SU-DHL-6 (cell line): ENCODE results near the gene RUBCN.

ENCODE experiments used
- H2AFZ ChIP-seq: fragments of 200-600 bp; sonication (generic); 2 replicates; pipeline ENCODE4 v1.6.1; 2014; ENCODE audit warnings: low read depth, mild to moderate bottlenecking, moderate library complexity, mixed read lengths, antibody characterized with exemption, low read length; ENCODE audit not compliant: severe bottlenecking
- H3F3A ChIP-seq: fragments of 200-600 bp; shearing (Covaris generic); 2 replicates; pipeline ENCODE4 v1.6.0; 2016; ENCODE audit warnings: antibody characterized with exemption, mild to moderate bottlenecking; ENCODE audit not compliant: insufficient read depth
- H3K27ac ChIP-seq: fragments of 200-600 bp; sonication (generic); 2 replicates; pipeline ENCODE4 v1.5.1; 2016; ENCODE audit warnings: low read depth, mild to moderate bottlenecking, low read length, moderate library complexity, mixed read lengths
- H3K27me3 ChIP-seq: fragments of 200-600 bp; sonication (generic), shearing (Covaris generic); 2 replicates; pipeline ENCODE4 v1.6.0; 2014; ENCODE audit warnings: mild to moderate bottlenecking, low read length
- H3K36me3 ChIP-seq: fragments of 200-600 bp; sonication (generic); 2 replicates; pipeline ENCODE4 v1.6.1; 2014; ENCODE audit warnings: mild to moderate bottlenecking, low read length, mixed read lengths
- H3K4me2 ChIP-seq: fragments of 300-600, 200-600 bp; shearing (Covaris generic), sonication (generic); 2 replicates; pipeline ENCODE4 v1.6.0; 2014; ENCODE audit warnings: low read length, low read depth, mild to moderate bottlenecking; ENCODE audit not compliant: poor library complexity, severe bottlenecking
- H3K4me3 ChIP-seq: fragments of 200-600 bp; sonication (generic); 2 replicates; pipeline ENCODE4 v1.5.1; 2014; ENCODE audit warnings: antibody characterized with exemption, low read length, mild to moderate bottlenecking, mixed read lengths; ENCODE audit not compliant: insufficient read depth, poor library complexity, severe bottlenecking
- H3K79me2 ChIP-seq: fragments of 200-600 bp; sonication (generic); 2 replicates; pipeline ENCODE4 v1.6.1; 2014; ENCODE audit warnings: mild to moderate bottlenecking, low read length, moderate library complexity; ENCODE audit not compliant: insufficient read depth
- H3K9ac ChIP-seq: fragments of 200-600 bp; sonication (generic); 2 replicates; pipeline ENCODE4 v1.7.0; 2014; ENCODE audit warnings: mild to moderate bottlenecking, low read length
- H3K9me2 ChIP-seq: fragments of 200-600 bp; sonication (generic); replicated peaks from 2 replicates; pipeline ENCODE4 v1.6.1; 2014; ENCODE audit warnings: low read length; ENCODE audit not compliant: insufficient read depth
- H3K9me3 ChIP-seq: fragments of 200-600 bp; sonication (generic); 2 replicates; pipeline ENCODE4 v1.6.1; 2014; ENCODE audit warnings: low read length, mixed read lengths; ENCODE audit not compliant: insufficient read depth
- H4K20me1 ChIP-seq: fragments of 200-600 bp; sonication (generic); 2 replicates; pipeline ENCODE4 v1.6.1; 2014; ENCODE audit warnings: low read depth, mild to moderate bottlenecking, antibody characterized with exemption, low read length, moderate library complexity, mixed read lengths
- CTCF ChIP-seq: fragments of 200-600 bp; sonication (generic); IDR thresholded peaks from one replicate; pipeline ENCODE4 v1.5.1; 2017; ENCODE audit warnings: antibody characterized with exemption, mild to moderate bottlenecking, low read length, moderate library complexity; ENCODE audit not compliant: insufficient read depth, poor library complexity, severe bottlenecking
- EZH2phosphoT487 ChIP-seq: fragments of 200-600 bp; sonication (generic), shearing (Covaris generic); conservative IDR thresholded peaks from 2 replicates; pipeline ENCODE4 v1.6.1; 2018; ENCODE audit warnings: mild to moderate bottlenecking, antibody characterized with exemption, low read length, moderate library complexity, mixed read lengths

The RUBCN gene

GRCh38 chr3:197701841-197702240 is 34.9 kb downstream of the RUBCN start:
- H3K36me3 ChIP-seq: 0 out of 2 replicates have a peak, but pooled peaks cover 14% of the 10 kb centered on the region
- no peaks in the 10 kb centered on the region for H3F3A ChIP-seq

GRCh38 chr3:197700095-197700494 is 36.6 kb downstream of the RUBCN start:
- H3K4me2 ChIP-seq: no peak overlapping the region

More at GRCh38 chr3:197701841-197702240, 34.9 kb downstream of the RUBCN start:
- Histone ChIP-seq H3K4me3 (no peak overlapping the region), H3K9me3 (no peaks in the 10 kb centered on the region), H3K9me2 (no peaks in the 10 kb centered on the region), H3K27ac (no peak overlapping the region), H3K79me2 (peaks cover 4% of the 10 kb centered on the region; the same call in 1 of the 2 replicates), H3K9ac (no peak overlapping the region), H3K27me3 (no peaks in the 10 kb centered on the region), H3K4me2 (no peak overlapping the region), H2AFZ (no peak overlapping the region), H4K20me1 (no peaks in the 10 kb centered on the region)
- no peak for TF ChIP-seq EZH2phosphoT487
- no peak for TF ChIP-seq CTCF

GRCh38 chr3:197697355-197697754 is 39.3 kb downstream of the RUBCN start:
- H3K9me3 ChIP-seq: no peaks in the 10 kb centered on the region
- TF ChIP-seq CTCF (no peak), EZH2phosphoT487 (no peak)
- no peaks in the 10 kb centered on the region for H3K79me2 ChIP-seq
- H3K4me3 ChIP-seq: no peak overlapping the region
- no peaks in the 10 kb centered on the region for H3K9me2 ChIP-seq
- H3K36me3 ChIP-seq: peaks cover 17% of the 10 kb centered on the region; the same call in 1 of the 2 replicates
- no peak overlapping the region for H3K4me2 ChIP-seq
- H3K9ac ChIP-seq: no peak overlapping the region
- H4K20me1 ChIP-seq: no peaks in the 10 kb centered on the region
- H2AFZ ChIP-seq: no peak overlapping the region
- no peaks in the 10 kb centered on the region for H3K27me3 ChIP-seq
- H3F3A ChIP-seq: no peaks in the 10 kb centered on the region
- no peak overlapping the region for H3K27ac ChIP-seq

More at GRCh38 chr3:197700095-197700494, 36.6 kb downstream of the RUBCN start:
- H3K9me2 ChIP-seq: no peaks in the 10 kb centered on the region
- H3F3A ChIP-seq: no peaks in the 10 kb centered on the region
- TF ChIP-seq EZH2phosphoT487: no peak
- no peak for TF ChIP-seq CTCF
- peaks cover 4% of the 10 kb centered on the region; the same call in 1 of the 2 replicates for H3K79me2 ChIP-seq
- no peak overlapping the region for H3K9ac ChIP-seq
- no peak overlapping the region for H3K4me3 ChIP-seq
- no peaks in the 10 kb centered on the region for H4K20me1 ChIP-seq
- H3K27me3 ChIP-seq: no peaks in the 10 kb centered on the region
- 0 out of 2 replicates have a peak, but pooled peaks cover 14% of the 10 kb centered on the region for H3K36me3 ChIP-seq
- no peaks in the 10 kb centered on the region for H3K9me3 ChIP-seq
- no peak overlapping the region for H3K27ac ChIP-seq
- H2AFZ ChIP-seq: no peak overlapping the region
